Occipital lobe (tissue), 3 donors: ENCODE results near the gene COX18. TPM values are rescaled to one million over a fixed set of nuclear protein-coding genes. Genes with fewer than 3 reads are reported as not detected.

Experiments
- DNase-seq: peaks from one replicate; lab custom pipeline; 2025; lab: John Stamatoyannopoulos, UW
- small RNA-seq: library from RNA; depleted of rRNA; stranded (forward); fragments of <200 nt; gene quantifications from one replicate; pipeline ENCODE3, GENCODE V24; 2014
- total RNA-seq: library from RNA; depleted of rRNA; stranded (reverse); fragments of >200 nt; gene quantifications from one replicate; pipeline ENCODE4 v1.2.3, GENCODE V29; 2014

Gene COX18
- total RNA-seq, 1 donor from 2014 or later, result 40.4 TPM

- no peak for DNase-seq
These were observed 16.4 kb downstream of the COX18 start for GRCh38 chr4:73053076-73053475.

DNA sequence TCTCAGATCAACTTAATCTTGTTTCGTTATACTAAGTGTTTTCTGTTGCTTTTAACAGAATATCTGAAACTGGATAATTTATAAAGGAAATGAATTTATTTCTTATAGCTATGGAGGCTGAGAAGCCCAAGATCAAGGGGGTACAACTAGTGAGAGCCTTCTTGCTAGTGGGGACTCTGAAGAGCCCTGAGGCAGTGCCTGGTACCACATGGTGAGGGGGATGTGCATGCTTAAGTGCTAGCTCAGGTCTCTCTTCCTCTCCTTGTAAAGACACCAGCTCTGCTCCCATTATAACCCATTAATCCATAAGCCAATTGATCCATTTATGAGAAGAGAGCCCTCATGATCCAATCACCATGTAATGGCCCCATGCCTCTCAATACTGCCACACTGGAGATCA is 17.9 kb downstream of the COX18 start:
- no peak for DNase-seq

DNA sequence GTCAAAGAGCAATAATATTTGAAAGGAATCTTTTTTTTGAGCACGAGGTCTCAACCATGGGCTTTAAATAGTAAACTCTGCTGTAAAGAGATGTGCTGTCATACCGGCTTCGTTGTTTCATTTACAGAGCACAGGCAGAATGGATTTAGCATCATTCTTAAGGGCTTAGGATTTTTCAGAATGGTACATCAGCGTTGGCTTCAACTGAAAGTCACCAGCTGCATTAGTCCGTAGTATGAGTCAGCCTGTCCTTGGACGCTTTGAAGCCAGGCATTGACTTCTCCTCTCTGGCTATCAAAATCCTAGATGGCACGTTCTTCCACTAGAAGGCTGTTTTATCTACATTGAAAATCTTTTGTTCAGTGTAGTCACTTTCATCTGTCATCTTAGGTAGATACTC is 23.6 kb downstream of the COX18 start:
- DNase-seq, result no peak

GRCh38 chr4:73037057-73037456 is 32.5 kb downstream of the COX18 start:
- no peak for DNase-seq

GRCh38 chr4:73036123-73036522 is 33.4 kb downstream of the COX18 start:
- no peak for DNase-seq

DNA sequence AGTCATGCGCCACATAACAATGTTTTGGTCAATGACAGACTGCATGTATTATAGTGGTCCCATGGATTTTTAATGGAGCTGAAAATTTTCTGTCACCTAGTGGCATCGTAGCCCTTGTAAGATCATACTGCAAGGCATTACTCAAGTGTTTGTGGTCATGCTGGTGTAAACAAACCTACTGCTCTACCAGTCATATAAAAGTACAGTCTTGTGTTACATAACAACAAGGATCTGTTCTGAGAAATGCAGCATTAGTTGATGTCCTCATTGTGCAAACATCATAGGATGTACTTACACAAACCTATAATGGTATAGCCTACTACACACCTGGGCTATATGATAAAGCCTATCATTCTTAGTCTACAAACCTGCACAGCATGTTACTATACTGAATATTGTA is 34.6 kb downstream of the COX18 start:
- DNase-seq, result no peak

DNA sequence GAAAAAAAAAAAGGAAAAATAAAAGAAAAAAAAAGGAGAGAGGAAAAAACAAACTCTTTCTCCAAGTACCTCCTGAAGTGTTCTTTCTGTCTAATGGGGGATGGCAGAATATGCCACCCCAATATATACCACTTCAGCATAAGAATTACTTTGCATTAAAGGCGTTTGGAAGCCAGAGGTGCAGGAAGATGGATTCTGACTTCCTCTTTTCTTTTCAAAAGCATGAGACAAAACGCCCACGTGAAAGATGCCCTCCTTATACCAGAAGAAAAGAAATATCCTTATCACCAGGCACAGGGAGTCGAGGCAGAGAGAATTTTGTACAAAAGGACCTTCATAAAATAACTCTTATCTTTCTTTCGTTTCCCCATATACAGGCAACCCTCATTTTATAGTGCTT is 40.9 kb downstream of the COX18 start:
- DNase-seq, result no peak

GRCh38 chr4:73021634-73022033 is 47.9 kb downstream of the COX18 start:
- no peak for DNase-seq

GRCh38 chr4:73019462-73020047 is 50.0 kb downstream of the COX18 start:
- no peak for DNase-seq

DNA sequence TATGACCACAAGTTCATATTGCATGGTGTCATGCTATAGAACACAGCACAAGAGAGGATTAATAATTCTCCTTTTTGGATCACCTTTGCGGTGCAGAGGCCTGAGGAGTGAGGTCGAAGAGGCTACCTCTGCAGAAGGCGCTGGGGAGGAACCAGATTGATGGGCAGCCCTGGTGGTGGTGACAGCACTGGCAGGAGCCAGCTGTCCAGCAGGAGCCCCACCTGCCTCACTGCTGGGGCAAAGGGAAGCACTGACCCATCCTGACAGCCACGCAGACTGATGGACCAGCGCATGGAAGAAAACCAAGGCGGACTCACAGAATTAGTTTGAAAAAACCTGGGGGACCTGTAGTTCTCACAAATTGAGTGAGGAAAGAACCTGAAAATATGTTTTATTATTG is 50.9 kb downstream of the COX18 start:
- no peak for DNase-seq

GRCh38 chr4:73013310-73013709 is 56.2 kb downstream of the COX18 start:
- no peak for DNase-seq

GRCh38 chr4:73012673-73013072 is 56.8 kb downstream of the COX18 start:
- DNase-seq, result no peak

DNA sequence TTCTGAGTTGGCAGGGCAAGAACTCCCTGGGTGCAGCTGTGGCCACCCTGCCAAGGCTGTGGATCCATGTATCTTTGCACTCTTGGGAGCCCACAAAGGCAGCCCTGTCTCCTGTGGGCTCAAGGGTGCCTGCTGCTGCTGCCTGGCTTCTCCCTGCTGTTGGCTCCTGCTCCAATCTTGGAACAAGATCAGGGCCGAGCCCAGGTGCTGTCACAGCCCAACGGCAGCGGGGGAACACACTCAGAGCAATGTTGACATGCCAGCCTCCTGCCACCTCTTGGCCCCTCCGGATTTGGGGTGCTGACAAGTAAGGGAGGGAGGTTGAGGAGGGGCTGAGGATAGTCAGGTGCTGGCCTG is 57.9 kb downstream of the COX18 start:
- DNase-seq, result no peak

DNA sequence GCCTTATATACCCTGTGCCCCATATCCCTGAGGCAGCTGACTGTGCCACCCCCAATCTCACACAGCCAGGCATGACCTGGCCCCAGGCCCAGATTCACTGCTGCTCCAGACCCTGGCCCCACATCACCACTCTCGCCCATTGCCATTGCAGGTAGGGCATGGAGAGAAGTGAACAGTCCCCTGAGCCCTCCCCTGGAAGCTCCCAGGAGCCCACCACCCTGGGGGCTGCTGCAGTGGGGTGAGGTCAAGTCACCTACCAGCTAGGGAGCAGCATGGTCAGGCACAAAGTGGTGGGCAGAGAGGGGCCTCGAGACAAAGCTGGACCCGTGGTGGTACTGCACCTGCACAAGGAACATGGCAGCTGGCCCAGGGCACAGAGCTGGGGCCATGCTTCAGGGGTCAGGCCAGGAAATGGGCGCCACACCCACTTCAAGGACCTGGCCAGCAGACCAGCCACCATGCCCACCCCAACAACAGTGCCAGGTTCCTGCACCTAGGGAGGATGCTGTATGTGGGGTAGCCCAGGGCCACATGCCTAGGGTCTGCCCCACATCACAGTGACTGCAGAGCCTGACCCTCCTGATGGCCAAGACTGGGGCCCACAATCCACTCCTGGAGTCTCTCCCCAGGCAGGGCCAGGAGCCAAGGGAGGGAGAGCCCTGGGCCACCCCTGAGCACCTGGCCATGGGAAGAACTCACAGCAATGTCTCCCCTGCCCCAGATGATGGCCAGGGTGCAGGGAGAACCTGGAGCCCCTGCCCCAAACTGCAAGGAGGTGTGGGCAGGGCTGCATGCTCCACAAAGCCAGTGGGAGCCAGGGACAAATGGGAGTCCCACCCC is 58.5 kb downstream of the COX18 start:
- no peak for DNase-seq

DNA sequence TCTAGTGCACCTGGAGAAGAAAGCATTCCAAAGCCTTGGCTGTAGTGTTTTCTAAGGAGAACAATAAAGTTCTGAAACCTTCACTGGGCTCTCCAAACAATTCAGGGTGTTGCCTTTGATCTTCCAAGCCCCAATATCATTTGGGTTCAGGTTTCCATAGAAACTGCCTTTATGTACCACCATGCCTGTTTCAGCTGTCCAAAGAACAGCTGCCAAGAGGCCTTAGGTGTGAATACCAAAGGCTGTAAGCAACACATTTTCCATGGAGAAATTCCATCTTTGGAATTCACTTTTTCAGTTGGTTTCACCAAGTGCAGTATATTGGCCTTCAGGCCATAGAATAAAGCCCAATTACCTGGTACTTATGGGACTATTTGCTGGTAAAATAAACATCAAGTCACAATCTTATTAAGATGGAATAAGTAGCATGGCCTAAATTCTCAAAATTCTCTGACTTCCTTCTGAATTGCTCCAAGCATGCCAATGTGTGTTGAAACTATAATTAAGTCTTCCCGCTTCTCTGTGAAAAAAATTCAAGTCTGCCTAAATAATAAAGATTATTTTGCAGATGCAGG is 61.9 kb downstream of the COX18 start:
- DNase-seq, result no peak

- no peak for DNase-seq
These were observed 63.1 kb downstream of the COX18 start for GRCh38 chr4:73006286-73006990.

DNA sequence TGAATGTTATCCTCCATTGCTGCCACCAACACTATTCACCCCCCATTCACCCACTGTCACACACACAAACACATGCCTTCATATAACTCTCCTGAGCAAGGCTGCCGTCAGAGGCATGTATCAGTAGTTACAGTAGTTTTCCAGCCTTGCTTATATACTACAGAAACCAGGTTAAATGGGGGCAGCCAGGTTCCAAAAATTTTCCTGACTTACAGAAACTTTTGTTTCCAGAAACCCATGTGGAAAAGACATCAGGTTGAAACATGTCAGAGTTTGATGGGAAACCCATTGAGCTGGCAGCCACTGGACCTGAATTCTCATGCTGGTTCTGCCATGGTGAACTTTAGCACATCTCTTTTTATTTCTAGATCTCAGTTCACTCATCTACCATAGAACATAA is 64.0 kb downstream of the COX18 start:
- no peak for DNase-seq

Small RNAs within 50 kb of the gene (small RNA-seq; reads per million reads assigned to genes)
- not detected for gene RNU6ATAC5P

Other genes starting within 250 kb of the COX18 start
- gene ANKRD17, start 189.1 kb upstream of the COX18 start, total RNA-seq, result 79.2 TPM